IPS DF 4.7 (cell line): ENCODE results near the gene COCH.

Experiments
- DNase-seq: peaks from one replicate; pipeline ENCODE4 v3.0.0-alpha.2; 2013; ENCODE audit warnings: low spot score; ENCODE audit errors: extremely low read depth

The COCH gene

GRCh38 chr14:30874120-30874998 lies at the start of gene COCH:
Gene COCH (plus strand): TSS chr14:30874559. CDS start chr14:30874939, 380 bp downstream.
- DNase-seq, result no peak

DNA sequence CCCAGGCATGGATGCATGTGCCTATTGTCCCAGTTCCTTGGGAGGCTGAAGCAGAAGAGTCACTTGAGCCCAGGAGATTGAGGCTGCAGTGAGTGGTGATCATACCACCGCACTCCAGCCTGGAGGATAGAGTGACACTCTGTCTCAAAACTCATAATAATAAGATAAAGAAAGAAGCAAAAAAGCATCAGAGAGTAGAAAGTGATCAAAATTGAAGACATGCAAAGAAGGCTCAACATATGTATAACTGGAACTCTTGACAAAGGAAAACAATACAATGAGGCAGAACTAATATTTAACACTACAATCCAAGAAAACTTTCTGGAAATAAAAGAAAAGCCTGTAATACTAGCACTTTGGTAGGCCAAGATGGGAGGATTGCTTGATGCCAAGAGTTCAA lies 48.3 kb upstream of the COCH start:
- DNase-seq, result no peak

DNA sequence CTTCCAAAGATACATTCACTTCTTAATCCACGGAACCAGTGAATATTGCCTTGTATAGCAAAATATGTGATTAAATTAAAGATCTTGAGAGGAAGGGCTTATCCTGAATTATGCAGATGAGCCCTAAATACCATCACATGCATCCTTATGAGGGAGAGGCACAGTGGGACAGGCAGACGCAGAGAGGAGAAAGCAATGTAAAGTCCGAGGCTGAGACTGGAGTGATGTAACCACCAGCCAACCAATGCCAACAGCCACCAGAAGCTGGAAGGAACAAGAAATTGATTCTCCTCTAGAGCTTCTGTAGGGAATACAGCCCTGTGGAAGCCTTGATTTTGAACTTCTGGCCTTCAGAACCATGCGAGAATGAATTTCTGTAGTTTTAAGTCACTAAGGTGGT lies 44.5 kb upstream of the COCH start:
- no peak for DNase-seq

DNA sequence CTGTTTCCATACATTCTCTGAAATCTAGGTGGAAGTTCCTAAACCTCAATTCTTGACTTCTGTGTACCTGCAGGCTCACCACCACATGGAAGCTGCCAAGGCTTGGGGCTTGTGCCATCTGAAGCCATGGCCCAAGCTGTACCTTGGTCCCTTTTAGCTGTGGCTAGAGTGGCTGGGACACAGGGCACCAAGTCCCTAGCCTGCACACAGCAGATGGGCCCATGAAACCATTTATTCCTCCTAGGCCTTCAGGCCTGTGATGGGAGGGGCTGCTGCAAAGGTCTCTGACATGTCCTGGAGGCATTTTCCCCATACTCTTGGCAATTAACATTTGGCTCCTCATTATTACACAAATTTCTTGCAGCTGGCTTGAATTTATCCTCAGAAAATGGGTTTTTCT lies 40.0 kb upstream of the COCH start:
- no peak for DNase-seq

GRCh38 chr14:30838351-30838750 lies 36.0 kb upstream of the COCH start:
- no peak for DNase-seq

DNA sequence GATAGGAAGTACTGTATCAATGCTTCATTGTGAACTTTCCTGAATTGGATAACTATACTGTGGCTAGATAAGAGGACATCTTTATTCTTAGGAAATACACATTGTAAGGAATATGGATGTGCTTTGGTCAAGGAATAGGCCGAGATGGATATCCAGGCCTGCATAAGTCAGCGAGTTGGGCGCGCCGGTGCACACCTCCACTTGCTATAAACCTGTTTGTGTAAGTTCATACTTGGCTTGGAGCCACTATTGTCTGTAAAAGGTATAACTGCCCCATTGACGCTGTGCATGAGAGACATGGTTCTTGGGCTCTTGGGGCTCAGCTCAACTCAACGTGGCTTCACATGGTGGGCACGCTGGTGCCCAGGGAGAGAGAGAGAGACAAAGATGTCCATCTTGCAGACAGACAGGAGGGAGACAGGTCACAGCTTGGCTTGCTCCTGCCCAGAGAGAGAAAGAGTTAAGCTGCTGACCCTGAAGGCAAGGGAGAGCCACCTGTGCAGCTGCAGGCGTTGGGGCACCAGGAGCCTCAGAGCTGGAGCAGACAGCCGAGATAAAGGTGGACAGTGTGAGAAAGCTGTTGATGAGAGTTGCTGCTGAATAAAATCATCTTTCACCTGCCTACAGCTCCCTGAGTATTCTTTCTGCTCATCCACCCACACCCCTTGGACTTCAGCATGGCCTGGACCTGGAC lies 34.1 kb upstream of the COCH start:
- no peak for DNase-seq

- no peak for DNase-seq
Observed at GRCh38 chr14:30842431-30842830, 31.9 kb upstream of the COCH start.

DNA sequence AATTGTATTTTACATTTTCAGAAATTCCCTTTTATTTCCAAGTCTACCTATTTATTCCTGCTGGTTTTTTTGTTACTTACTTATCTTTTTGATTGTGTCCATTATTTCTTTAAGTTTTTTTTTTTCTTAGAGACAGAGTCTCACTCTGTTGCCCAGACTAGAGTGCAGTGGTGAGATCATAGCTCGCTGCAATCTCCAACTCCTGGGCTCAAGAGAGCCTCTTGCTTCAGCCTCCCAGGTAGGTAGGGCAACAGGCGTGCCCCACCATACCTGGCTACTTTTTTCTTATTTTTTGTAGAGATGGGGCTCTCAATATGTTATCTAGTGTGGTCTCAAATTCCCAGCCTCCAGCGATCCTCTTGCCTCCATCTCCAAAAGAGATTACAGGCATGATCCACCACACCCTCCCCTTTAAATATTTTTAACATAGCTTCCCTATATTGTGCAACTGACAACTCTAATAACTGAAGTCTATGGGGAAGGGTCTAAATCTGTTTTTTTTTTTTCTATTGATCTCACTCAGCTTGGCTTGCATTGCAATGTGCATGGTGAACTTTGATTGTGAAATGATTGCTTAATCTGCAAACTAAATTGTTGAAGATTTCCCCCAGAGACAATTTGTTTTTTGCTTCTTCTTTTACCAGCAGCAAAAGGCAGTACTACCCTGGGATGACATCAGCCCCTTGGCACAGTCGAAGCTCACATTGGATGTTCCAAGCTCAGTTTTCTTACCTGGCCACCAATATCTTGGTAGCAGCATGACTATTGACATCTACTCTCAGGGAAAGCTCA lies 25.7 kb upstream of the COCH start:
- no peak for DNase-seq

DNA sequence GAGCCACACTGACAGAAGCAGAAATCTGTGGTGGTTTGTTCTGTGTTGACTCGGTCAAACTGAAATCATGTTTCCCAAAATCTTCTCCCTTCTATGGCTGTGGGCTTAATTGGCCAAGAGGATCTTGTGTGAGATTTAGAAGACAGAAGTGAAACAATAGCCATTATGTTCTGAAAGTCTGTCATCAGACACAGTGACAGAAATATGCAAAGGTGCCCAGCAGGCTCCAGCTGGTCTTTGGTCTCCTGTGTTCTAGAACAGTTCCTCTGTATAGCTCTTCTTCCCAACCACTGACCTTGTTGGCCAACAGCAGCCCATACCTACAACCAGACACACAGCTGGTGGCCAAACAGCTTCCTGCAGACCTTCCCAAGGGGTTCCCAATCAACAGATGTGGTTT lies 25.0 kb upstream of the COCH start:
- DNase-seq, result no peak

DNA sequence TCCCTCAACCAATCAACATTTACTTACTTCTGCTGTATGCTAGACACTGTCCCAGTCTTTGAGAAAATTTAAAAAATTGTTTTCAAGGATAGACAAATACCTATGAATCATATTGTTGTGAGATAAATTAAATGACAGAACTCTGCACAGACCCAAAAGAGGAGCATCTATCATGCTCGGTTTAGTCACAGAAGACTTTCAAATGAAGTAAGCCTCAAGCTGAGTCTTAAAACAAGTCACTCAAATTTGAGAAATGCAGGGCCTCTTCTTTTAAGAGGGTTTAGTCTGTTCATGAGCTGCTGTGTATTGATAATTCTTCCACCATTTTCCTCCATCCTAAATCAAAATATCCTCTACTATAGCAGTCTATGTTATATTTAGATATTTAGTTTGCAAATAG lies 24.4 kb upstream of the COCH start:
- no peak for DNase-seq

DNA sequence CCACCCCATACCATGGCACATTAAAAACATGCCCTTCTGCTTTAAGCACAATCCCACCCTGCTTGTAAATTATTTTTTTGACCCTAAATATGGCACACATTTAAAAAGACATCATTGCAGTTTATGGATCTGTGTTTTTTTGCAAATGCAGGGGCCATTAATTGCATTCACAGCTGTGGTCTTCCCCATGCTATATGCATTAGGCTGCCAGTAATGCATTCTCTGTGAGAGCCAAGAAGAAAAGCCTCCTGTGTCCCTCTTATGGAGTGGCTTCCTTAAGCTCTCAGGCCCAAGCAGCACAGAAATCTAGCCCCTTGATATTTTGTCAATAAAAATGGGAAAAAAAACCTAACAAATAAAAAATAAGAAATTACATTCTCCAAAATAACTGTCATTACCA lies 20.4 kb upstream of the COCH start:
- no peak for DNase-seq

DNA sequence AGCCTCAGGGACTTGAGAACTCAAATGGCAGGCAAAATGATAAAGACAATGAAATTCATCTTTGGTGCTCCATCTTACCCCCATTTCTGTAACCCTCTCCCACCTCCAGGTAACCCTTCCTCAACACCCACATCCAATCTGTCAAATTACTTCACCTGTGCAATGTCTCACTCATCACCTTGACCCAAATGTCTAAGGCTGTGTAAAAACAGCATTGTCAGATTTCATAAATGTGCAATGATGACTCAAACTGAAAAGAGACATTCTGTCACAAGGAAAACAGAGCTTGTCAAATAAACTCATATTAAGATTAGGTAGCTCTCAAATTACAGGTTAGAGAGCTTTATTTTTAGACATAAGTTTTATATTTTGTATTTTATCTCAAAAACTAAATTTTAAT lies 19.9 kb upstream of the COCH start:
- no peak for DNase-seq

GRCh38 chr14:30855345-30856037 lies 18.9 kb upstream of the COCH start:
- DNase-seq, result no peak

GRCh38 chr14:30861200-30861599 lies 13.2 kb upstream of the COCH start:
- no peak for DNase-seq

GRCh38 chr14:30864934-30865333 lies 9.4 kb upstream of the COCH start:
- no peak for DNase-seq

GRCh38 chr14:30868736-30869135 lies 5.6 kb upstream of the COCH start:
- DNase-seq, result no peak

DNA sequence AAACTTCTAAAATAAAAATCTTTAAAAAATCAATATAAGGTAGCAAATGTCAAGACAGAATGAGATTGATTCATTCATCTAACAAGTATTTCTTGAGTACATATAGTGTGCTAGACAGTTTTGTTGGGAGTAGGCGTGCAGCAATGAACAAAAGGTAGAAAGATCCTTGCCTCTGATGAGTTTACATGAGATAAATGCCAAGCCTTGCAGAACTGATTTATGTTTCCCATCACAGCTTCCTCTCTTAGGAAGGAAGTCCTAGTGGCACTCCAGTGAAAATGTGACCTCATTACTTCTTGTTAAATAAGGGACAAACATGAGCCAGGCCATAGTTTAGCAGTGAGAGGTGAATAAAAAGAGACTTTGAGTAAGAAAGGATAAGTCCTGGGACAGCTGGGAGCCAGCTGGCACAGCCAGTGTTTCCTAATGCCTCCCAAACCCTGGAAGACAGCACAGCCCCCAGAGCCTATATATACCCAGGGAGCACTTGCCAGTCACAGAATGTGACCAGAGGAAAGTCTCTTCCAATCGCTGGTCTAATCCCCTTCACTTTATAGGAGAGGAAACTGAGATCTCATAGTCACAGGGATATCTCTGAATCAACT lies 4.7 kb upstream of the COCH start:
- DNase-seq, result no peak

DNA sequence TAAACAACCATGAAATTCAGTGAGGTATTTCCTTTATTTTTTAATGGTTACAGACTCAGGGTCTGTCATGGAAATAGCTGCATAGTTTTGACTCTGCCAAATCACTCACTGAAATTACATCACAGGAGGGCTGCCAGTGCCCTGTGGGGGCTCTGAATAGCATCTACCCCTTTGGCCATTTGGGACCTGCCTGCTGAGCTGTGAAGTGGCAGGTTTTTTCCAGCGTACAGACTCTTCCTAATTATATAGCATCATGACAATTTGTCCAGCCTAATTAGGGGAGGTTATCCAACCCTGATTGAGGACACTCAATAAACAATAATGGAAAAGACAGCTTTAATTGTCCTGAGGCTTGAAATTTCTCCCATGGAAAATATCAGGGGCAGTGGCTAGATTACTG lies 1.8 kb upstream of the COCH start:
- DNase-seq, result no peak

GRCh38 chr14:30873308-30874119 lies 845 bp upstream of the COCH start:
- DNase-seq, result no peak
